ENCODE results near the gene PROM1. TPM values are rescaled to one million over a fixed set of nuclear protein-coding genes. Genes with fewer than 3 reads are reported as not detected.

Gene PROM1
- total and polyA plus RNA-seq, 2 of the 13 experiments (the other 11 are each of a cell fraction or from before 2014, with no cell fraction given), result 3.9 to 16.4 TPM

DNA sequence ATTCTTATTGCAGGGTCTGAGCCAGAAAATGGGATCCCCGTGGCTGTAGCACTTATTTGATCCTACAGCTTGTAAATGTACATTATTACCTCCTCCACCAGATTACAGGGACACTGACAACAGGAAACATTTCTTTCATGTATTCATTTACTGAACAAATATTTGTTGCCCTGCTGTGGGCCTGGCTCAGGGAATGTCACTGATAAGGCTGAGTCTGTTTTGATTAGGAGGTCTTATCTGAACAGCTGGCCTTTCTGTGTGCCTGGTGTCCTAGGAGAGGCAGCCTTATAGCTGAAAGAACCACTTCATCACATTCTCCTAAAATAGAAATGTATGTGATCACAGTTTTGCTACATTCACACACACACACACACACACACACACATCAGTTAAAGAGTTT lies 45.5 kb upstream of the PROM1 start (continued):
- TF ChIP-seq, protein P1, sequence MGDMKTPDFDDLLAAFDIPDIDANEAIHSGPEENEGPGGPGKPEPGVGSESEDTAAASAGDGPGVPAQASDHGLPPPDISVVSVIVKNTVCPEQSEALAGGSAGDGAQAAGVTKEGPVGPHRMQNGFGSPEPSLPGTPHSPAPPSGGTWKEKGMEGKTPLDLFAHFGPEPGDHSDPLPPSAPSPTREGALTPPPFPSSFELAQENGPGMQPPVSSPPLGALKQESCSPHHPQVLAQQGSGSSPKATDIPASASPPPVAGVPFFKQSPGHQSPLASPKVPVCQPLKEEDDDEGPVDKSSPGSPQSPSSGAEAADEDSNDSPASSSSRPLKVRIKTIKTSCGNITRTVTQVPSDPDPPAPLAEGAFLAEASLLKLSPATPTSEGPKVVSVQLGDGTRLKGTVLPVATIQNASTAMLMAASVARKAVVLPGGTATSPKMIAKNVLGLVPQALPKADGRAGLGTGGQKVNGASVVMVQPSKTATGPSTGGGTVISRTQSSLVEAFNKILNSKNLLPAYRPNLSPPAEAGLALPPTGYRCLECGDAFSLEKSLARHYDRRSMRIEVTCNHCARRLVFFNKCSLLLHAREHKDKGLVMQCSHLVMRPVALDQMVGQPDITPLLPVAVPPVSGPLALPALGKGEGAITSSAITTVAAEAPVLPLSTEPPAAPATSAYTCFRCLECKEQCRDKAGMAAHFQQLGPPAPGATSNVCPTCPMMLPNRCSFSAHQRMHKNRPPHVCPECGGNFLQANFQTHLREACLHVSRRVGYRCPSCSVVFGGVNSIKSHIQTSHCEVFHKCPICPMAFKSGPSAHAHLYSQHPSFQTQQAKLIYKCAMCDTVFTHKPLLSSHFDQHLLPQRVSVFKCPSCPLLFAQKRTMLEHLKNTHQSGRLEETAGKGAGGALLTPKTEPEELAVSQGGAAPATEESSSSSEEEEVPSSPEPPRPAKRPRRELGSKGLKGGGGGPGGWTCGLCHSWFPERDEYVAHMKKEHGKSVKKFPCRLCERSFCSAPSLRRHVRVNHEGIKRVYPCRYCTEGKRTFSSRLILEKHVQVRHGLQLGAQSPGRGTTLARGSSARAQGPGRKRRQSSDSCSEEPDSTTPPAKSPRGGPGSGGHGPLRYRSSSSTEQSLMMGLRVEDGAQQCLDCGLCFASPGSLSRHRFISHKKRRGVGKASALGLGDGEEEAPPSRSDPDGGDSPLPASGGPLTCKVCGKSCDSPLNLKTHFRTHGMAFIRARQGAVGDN (CRISPR knock-in tag; IDR thresholded peaks at IDR 0.05), result no peak
- no peak for TF ChIP-seq ZNF326 (CRISPR knock-in tag; IDR thresholded peaks at IDR 0.05; ENCODE audit: borderline replicate concordance)
- TF ChIP-seq STAG1 (CRISPR knock-in tag; IDR thresholded peaks at IDR 0.05), result no peak
- TF ChIP-seq ZNF337 (CRISPR knock-in tag; IDR thresholded peaks at IDR 0.05; ENCODE audit: borderline replicate concordance, low read depth), result no peak
- TF ChIP-seq ZFP90 (CRISPR knock-in tag; IDR thresholded peaks at IDR 0.05; ENCODE audit: borderline replicate concordance), result no peak
- peak; percentile 75; the same call in 1 of the 2 replicates for TF ChIP-seq SOX5 (CRISPR knock-in tag; IDR thresholded peaks at IDR 0.05; ENCODE audit: borderline replicate concordance)
- no peak for TF ChIP-seq ZNF263 (CRISPR knock-in tag; IDR thresholded peaks at IDR 0.05)
- TF ChIP-seq REXO4 (CRISPR knock-in tag; IDR thresholded peaks at IDR 0.05; ENCODE audit: borderline replicate concordance), result no peak
- no peak for TF ChIP-seq XRCC5 (optimal IDR thresholded peaks at IDR 0.05; ENCODE audit: low read length)
- TF ChIP-seq, protein P2, sequence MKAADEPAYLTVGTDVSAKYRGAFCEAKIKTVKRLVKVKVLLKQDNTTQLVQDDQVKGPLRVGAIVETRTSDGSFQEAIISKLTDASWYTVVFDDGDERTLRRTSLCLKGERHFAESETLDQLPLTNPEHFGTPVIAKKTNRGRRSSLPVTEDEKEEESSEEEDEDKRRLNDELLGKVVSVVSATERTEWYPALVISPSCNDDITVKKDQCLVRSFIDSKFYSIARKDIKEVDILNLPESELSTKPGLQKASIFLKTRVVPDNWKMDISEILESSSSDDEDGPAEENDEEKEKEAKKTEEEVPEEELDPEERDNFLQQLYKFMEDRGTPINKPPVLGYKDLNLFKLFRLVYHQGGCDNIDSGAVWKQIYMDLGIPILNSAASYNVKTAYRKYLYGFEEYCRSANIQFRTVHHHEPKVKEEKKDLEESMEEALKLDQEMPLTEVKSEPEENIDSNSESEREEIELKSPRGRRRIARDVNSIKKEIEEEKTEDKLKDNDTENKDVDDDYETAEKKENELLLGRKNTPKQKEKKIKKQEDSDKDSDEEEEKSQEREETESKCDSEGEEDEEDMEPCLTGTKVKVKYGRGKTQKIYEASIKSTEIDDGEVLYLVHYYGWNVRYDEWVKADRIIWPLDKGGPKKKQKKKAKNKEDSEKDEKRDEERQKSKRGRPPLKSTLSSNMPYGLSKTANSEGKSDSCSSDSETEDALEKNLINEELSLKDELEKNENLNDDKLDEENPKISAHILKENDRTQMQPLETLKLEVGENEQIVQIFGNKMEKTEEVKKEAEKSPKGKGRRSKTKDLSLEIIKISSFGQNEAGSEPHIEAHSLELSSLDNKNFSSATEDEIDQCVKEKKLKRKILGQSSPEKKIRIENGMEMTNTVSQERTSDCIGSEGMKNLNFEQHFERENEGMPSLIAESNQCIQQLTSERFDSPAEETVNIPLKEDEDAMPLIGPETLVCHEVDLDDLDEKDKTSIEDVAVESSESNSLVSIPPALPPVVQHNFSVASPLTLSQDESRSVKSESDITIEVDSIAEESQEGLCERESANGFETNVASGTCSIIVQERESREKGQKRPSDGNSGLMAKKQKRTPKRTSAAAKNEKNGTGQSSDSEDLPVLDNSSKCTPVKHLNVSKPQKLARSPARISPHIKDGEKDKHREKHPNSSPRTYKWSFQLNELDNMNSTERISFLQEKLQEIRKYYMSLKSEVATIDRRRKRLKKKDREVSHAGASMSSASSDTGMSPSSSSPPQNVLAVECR (CRISPR knock-in tag; IDR thresholded peaks at IDR 0.05; ENCODE audit: borderline replicate concordance), result no peak; the same call in 1 of the 2 replicates
- TF ChIP-seq KLF15 (CRISPR knock-in tag; IDR thresholded peaks at IDR 0.05; ENCODE audit: borderline replicate concordance), result no peak
- peak; percentile 52; the same call in 1 of the 2 replicates for TF ChIP-seq PHF21A (CRISPR knock-in tag; IDR thresholded peaks at IDR 0.05)
- no peak for TF ChIP-seq EEA1 (CRISPR knock-in tag; IDR thresholded peaks at IDR 0.05; ENCODE audit: borderline replicate concordance)
- no peak for TF ChIP-seq KMT2B (CRISPR knock-in tag; IDR thresholded peaks at IDR 0.05)
- TF ChIP-seq MIER3 (CRISPR knock-in tag; IDR thresholded peaks at IDR 0.05; ENCODE audit: borderline replicate concordance), result peak; percentile 64; the same call in 1 of the 2 replicates
- TF ChIP-seq, protein P3, sequence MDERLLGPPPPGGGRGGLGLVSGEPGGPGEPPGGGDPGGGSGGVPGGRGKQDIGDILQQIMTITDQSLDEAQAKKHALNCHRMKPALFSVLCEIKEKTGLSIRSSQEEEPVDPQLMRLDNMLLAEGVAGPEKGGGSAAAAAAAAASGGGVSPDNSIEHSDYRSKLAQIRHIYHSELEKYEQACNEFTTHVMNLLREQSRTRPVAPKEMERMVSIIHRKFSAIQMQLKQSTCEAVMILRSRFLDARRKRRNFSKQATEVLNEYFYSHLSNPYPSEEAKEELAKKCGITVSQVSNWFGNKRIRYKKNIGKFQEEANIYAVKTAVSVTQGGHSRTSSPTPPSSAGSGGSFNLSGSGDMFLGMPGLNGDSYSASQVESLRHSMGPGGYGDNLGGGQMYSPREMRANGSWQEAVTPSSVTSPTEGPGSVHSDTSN (CRISPR knock-in tag; IDR thresholded peaks at IDR 0.05), result no peak
- TF ChIP-seq NCOR1 (IDR thresholded peaks at IDR 0.05; ENCODE audit: borderline replicate concordance, low read length), result no peak
- TF ChIP-seq JDP2 (CRISPR knock-in tag; IDR thresholded peaks at IDR 0.05; ENCODE audit: borderline replicate concordance), result no peak
- TF ChIP-seq CHD4 (IDR thresholded peaks at IDR 0.05; ENCODE audit: borderline replicate concordance, low read length), result no peak
- no peak; the same call in 1 of the 2 replicates for TF ChIP-seq NFIC (IDR thresholded peaks at IDR 0.05; ENCODE audit: low read length)
- TF ChIP-seq MATR3 (CRISPR knock-in tag; IDR thresholded peaks at IDR 0.05), result no peak

Measured in HepG2 (cell line).